ENCODE data around the gene SLC11A2. TPM values are rescaled to one million over a fixed set of nuclear protein-coding genes. Genes with fewer than 3 reads are reported as not detected.

SLC11A2 gene
- total and polyA plus RNA-seq, 2 of the 8 experiments (the other 6 are each of a cell fraction or from before 2014, with no cell fraction given), result 55.0 to 61.5 TPM

DNA sequence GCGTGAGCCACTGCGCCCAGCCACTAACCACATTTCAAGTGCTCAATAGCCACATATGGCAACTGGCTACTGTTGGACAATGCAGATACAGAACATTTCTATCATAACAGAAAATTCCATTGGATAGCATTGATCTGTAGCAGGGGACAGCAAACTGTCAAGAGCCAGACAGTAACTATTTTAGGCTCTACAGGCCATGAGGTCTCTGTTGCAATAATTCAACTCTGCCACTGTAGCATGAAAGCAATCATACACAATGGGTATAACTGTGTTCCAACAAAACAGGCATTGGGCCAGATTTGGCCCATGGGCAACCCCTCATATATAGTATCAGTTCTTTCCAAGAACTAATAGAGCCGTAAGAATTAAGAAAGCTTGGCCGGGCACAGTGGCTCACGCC lies 49.2 kb upstream of the SLC11A2 start:
- H3K27ac ChIP-seq (ENCODE audit: low read depth, low read length), result no peak overlapping the region
- no peak overlapping the region for H2BK20ac ChIP-seq (ENCODE audit: low read length)
- no peak overlapping the region for H3K9ac ChIP-seq (replicated peaks in 1 of 4; ENCODE audit: extremely low read depth in 1 of 4, low read depth in 3 of 4, low read length in 3 of 4)
- H3K14ac ChIP-seq (ENCODE audit: insufficient read length), result no peak overlapping the region
- peaks cover 0 to 29% of the 10 kb centered on the region in 2 experiments; a peak in 3 of 4 replicates for H3K79me2 ChIP-seq (ENCODE audit: control insufficient read depth in 1 of 2, insufficient read depth in 2 of 2, low read length in 2 of 2)
- CTCF ChIA-PET (ENCODE audit: partially characterized antibody), result interaction anchor here (1.9 to 2.9 kb wide), 2 partner anchors 265 to 266 kb away, joined by 5 to 9 read pairs; no protein-coding TSS in a partner anchor
- WGBS, 2 experiments (ENCODE audit: extremely low coverage in 1 of 2, insufficient coverage in 1 of 2, insufficient read length in 1 of 2, insufficient replicate concordance in 2 of 2, low coverage in 1 of 2, low lambda C conversion rate in 2 of 2, missing lambda C conversion rate in 1 of 2), result 86% methylated on average over 5 of the region's 5 CpGs; no CpG with 5 or more reads in 1 of the 2 experiments
- TF ChIP-seq, protein P1, sequence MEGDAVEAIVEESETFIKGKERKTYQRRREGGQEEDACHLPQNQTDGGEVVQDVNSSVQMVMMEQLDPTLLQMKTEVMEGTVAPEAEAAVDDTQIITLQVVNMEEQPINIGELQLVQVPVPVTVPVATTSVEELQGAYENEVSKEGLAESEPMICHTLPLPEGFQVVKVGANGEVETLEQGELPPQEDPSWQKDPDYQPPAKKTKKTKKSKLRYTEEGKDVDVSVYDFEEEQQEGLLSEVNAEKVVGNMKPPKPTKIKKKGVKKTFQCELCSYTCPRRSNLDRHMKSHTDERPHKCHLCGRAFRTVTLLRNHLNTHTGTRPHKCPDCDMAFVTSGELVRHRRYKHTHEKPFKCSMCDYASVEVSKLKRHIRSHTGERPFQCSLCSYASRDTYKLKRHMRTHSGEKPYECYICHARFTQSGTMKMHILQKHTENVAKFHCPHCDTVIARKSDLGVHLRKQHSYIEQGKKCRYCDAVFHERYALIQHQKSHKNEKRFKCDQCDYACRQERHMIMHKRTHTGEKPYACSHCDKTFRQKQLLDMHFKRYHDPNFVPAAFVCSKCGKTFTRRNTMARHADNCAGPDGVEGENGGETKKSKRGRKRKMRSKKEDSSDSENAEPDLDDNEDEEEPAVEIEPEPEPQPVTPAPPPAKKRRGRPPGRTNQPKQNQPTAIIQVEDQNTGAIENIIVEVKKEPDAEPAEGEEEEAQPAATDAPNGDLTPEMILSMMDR (IDR thresholded peaks at IDR 0.05; ENCODE audit: control extremely low read depth in 1 of 3, insufficient read depth in 1 of 3, low read depth in 1 of 3, low read length in 3 of 3), result no peak
- no peaks in the 10 kb centered on the region for H3K23me2 ChIP-seq (ENCODE audit: low read depth, low read length)
- H2BK12ac ChIP-seq (ENCODE audit: low read depth, low read length), result no peak overlapping the region
- H4K91ac ChIP-seq (replicated peaks; ENCODE audit: insufficient read length, low read length), result no peak overlapping the region
- no peak overlapping the region for H3K4me2 ChIP-seq (ENCODE audit: insufficient read depth in 1 of 2, low read depth in 2 of 2, low read length in 2 of 2)
- H4K8ac ChIP-seq (ENCODE audit: extremely low read depth, insufficient read depth, low read length), result no peak overlapping the region
- peaks cover 6 to 31% (median 12%) of the 10 kb centered on the region in 4 experiments; a peak in 7 of 8 replicates for H3K36me3 ChIP-seq (ENCODE audit: control insufficient read depth in 2 of 4, insufficient read depth in 4 of 4, low read length in 3 of 4)
- H4K20me1 ChIP-seq (replicated peaks in 1 of 2; ENCODE audit: control insufficient read depth in 1 of 2, insufficient read depth in 2 of 2, low read length in 2 of 2), result peaks cover 2 to 4% of the 10 kb centered on the region in 2 experiments
- no peak for DNase-seq (ENCODE audit: low read depth in 1 of 2, low spot score in 2 of 2)
- H2AFZ ChIP-seq (ENCODE audit: low read length), result no peak overlapping the region
- H3K56ac ChIP-seq (replicated peaks; ENCODE audit: insufficient read length, low read depth, low read length), result no peak overlapping the region
- H3K18ac ChIP-seq (ENCODE audit: extremely low read depth, low read length), result no peak overlapping the region
- H2AK5ac ChIP-seq (ENCODE audit: low read depth, low read length), result no peak overlapping the region
- peaks cover 7% of the 10 kb centered on the region for H3K79me1 ChIP-seq (ENCODE audit: low read depth, low read length)
- no peaks in the 10 kb centered on the region for H3K9me3 ChIP-seq (ENCODE audit: insufficient read depth in 2 of 2, low read depth in 1 of 2, low read length in 1 of 2)
- no peak overlapping the region for H3K4me3 ChIP-seq (ENCODE audit: extremely low read depth in 1 of 4, insufficient read depth in 2 of 4, low read depth in 3 of 4, low read length in 4 of 4)
- no peak overlapping the region for H2BK120ac ChIP-seq (replicated peaks; ENCODE audit: low read depth, low read length)
- POLR2A ChIA-PET (ENCODE audit: partially characterized antibody), result interaction anchor here (1.8 to 2.7 kb wide), 3 partner anchors 8 to 16 kb away, joined by 3 to 23 read pairs (median 9); partner anchors contain the start of gene CSRNP2
- H3K23ac ChIP-seq (ENCODE audit: insufficient read length), result no peak overlapping the region
- no peak overlapping the region for H3K4ac ChIP-seq (replicated peaks; ENCODE audit: insufficient read length, low read depth, low read length)
- H3K4me1 ChIP-seq (replicated peaks in 1 of 4; ENCODE audit: control insufficient read depth in 3 of 4, insufficient read depth in 4 of 4, low read length in 3 of 4), result no peaks in the 10 kb centered on the region
- H4K5ac ChIP-seq (ENCODE audit: insufficient read length, low read depth, low read length), result no peak overlapping the region
- no peaks in the 10 kb centered on the region for H3K27me3 ChIP-seq (replicated peaks in 1 of 4; ENCODE audit: control insufficient read depth in 3 of 4, extremely low read depth in 1 of 4, insufficient read depth in 3 of 4, low read length in 3 of 4)
- no peak overlapping the region for H2BK15ac ChIP-seq (ENCODE audit: low read length)
- FAIRE-seq, result no peak
- H2BK5ac ChIP-seq (ENCODE audit: low read depth, low read length), result no peak overlapping the region

All from H1 (cell line).